SKM-1 treated with dmso at 0.1 percent for 144 hours (cell line): ENCODE measurements around the gene ADAMTS4.

Experiments used
- DNase-seq: peaks from one replicate; lab custom pipeline; 2025; ENCODE audit not compliant: unreplicated experiment; lab: John Stamatoyannopoulos, UW

ADAMTS4 gene

GRCh38 chr1:161196521-161197451 is 2.1 kb downstream of the ADAMTS4 start:
- no peak for DNase-seq

- DNase-seq, result no peak
These were observed 2.7 kb downstream of the ADAMTS4 start for GRCh38 chr1:161196111-161196510.

- DNase-seq, result peak; percentile 43
These were observed 3.7 kb downstream of the ADAMTS4 start for GRCh38 chr1:161195171-161195570.

GRCh38 chr1:161193561-161194235 is 5.2 kb downstream of the ADAMTS4 start:
- no peak for DNase-seq

GRCh38 chr1:161192476-161193465 is 6.1 kb downstream of the ADAMTS4 start:
- DNase-seq, result peak; percentile 90

GRCh38 chr1:161191971-161192370 is 6.9 kb downstream of the ADAMTS4 start:
- no peak for DNase-seq

- DNase-seq, result no peak
These were observed 7.8 kb downstream of the ADAMTS4 start for GRCh38 chr1:161190962-161191521.

- DNase-seq, result no peak
These were observed 9.8 kb downstream of the ADAMTS4 start for GRCh38 chr1:161189036-161189435.

GRCh38 chr1:161188381-161188780 is 10.5 kb downstream of the ADAMTS4 start:
- no peak for DNase-seq

GRCh38 chr1:161187311-161187710 is 11.5 kb downstream of the ADAMTS4 start:
- no peak for DNase-seq

GRCh38 chr1:161185732-161186311 is 13.0 kb downstream of the ADAMTS4 start:
- DNase-seq, result peak; percentile 100

GRCh38 chr1:161185282-161185682 is 13.6 kb downstream of the ADAMTS4 start:
- DNase-seq, result peak; percentile 99

- DNase-seq, result peak; percentile 33
These were observed 16.6 kb downstream of the ADAMTS4 start for GRCh38 chr1:161182214-161182613.

GRCh38 chr1:161180639-161181038 is 18.2 kb downstream of the ADAMTS4 start:
- DNase-seq, result peak; percentile 14

- no peak for DNase-seq
These were observed 19.2 kb downstream of the ADAMTS4 start for GRCh38 chr1:161179698-161180097.

- no peak for DNase-seq
These were observed 21.0 kb downstream of the ADAMTS4 start for GRCh38 chr1:161177936-161178244.

GRCh38 chr1:161177112-161177935 is 21.5 kb downstream of the ADAMTS4 start, which contains the start of gene B4GALT3:
Gene B4GALT3 (minus strand): TSS chr1:161177507. CDS start chr1:161176060, 1,447 bp downstream.
- peak; percentile 88 for DNase-seq

GRCh38 chr1:161176468-161177111 is 22.3 kb downstream of the ADAMTS4 start:
- no peak for DNase-seq
